Stimulated activated CD4-positive, alpha-beta T cell treated with anti-CD3 and anti-CD28 coated beads, TNF-alpha, amount 100 ng/mL, for 48 hours (primary cell): Measurements from ENCODE around the gene SGMS1.

Experiments
- DNase-seq, 3 donors: peaks; one replicate each; pipeline ENCODE4 v3.0.0-alpha.2; 2020; ENCODE audit warnings: low read depth in 3 of 3

The SGMS1 gene

GRCh38 chr10:50335397-50335796 lies 288.4 kb downstream of the SGMS1 start:
- no peak for DNase-seq

DNA sequence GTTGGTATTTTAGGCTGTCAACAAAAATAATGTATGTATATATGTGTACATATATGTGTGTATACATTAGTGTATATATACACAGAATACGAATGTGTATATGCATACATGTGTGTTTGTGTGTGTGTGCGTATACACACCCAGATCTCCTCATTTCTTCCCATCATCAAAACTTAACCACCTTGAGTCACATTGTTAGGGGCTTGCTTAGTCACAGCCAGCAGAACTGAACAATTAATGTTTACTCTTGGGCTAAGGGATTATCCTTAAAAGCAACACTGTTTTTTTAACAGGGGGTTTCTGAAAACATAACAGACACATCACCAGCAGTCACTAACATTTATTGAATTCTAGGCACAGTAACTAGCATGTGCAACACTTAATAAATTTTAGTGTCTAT lies 289.5 kb downstream of the SGMS1 start:
- DNase-seq = no peak

DNA sequence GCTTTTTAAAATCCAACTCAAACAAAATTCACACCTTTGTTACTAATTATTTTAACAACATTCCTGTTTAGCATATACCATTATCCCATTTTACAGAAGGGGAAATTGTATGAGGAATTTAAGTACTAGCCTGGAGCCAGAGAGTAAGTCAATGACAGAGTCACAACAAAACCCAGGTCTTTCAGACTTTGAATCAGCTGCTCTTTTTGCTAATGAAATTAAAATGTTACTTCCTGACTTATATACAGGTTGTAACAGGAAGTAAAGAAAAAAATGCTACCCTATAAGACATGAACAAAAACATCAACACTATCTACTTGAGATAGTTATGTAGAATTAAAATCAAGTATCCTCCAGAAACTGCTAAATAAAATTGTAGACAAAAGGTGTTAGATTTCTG lies 289.9 kb downstream of the SGMS1 start:
- no peak for DNase-seq

- no peak for DNase-seq
Measured at GRCh38 chr10:50332108-50332842, 291.5 kb downstream of the SGMS1 start.

DNA sequence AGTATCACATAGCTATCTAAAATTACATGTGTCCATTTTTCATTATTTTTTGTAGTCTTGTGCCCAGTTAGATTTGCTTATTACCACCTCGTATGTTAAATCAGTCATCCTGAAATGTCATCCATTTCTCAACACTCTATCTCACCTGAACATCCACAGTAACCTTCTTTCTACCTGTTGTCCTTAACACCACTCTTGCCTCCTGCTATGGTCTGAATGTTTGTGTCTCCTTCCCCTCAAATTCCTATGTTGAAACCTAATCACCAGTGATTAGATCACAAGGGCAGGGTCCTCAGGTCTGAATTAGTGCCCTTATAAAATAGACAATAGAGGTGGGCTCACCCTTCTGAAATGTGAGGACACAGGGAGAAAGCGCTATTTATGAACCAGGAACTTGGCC lies 292.3 kb downstream of the SGMS1 start:
- DNase-seq = no peak

- no peak for DNase-seq
Measured at GRCh38 chr10:50326757-50327701, 296.7 kb downstream of the SGMS1 start.

DNA sequence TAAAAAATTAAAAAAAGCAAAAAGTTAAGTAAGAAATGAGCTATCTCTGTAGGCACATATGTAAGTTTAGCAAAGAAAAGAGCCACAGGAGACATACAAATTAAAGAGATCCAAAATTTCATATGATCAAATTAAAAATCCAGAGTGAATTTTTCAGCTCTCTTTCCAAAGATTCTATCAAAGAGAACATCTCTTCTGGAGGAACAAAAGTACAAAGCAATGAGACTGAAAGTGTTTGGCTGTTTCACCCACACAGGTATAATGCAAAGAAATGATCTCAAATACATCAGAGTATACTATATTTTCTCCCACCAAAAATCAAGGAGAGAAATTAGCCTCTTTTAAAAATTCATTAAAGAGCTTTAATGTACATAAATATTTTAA lies 297.6 kb downstream of the SGMS1 start:
- no peak for DNase-seq

DNA sequence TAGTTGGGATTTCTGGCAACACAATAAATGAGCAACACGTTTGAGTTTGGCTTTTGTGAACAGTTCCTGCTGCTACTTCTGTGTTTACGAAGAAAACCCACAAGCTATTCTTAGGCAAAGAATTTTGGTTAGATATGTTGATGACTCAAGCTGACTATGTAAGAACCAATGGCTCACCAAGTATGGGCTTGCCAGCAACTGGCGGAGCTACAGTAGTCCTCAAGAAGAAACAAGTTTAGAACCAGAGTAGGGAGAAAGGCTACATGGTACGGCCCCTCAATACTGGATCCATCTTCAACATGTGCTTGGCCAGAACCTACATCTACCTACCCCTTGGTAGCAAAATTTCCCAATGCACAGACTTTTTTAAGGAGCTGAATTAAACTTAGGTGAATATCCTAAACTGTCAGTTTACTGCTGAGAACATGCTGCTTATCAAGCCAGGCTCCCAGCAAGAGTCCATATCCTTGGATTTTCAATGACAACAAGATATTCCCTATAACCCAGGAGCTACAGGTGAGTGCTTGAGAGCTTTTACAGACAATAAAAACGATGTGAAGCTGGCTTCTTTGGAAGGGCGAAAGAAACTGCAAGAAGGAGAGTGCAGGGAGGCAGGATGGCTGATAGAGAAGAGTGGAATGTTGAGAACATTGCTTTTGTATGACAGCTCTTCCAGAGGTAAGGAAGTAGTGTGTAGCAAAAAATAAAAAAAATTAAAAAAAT lies 298.1 kb downstream of the SGMS1 start:
- DNase-seq = no peak

DNA sequence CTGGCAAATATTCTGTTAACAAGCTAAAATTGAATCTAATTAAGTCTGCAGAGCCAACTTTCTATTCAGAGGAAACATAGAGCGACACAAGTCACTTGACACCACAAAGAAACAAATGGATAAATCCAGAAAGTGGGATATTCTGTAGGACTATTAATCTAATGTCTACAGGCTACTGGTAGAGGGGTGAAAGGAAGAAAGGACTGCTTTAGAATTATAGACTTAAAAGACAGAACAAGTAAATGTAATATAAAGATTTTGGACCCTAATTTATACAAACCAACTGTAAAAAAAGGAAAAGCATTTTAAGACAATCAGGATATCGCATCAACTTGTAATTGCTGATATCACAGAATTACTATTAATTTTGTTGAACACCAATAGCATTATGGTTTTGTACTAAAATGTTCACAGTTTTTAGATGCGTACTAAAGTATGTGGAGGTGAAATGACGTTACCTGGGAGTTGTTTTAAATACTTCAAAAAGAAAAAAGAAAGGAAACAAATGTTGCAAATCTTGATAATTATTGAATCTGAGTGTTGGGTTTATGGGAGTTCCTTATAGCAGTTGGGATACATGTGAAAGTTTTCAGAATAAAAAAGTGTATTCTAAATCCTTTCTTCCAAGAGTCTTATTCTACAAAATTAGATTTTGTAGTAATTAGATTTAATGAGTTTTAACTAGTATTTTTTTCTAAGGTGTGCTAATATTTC lies 298.9 kb downstream of the SGMS1 start:
- DNase-seq = no peak

DNA sequence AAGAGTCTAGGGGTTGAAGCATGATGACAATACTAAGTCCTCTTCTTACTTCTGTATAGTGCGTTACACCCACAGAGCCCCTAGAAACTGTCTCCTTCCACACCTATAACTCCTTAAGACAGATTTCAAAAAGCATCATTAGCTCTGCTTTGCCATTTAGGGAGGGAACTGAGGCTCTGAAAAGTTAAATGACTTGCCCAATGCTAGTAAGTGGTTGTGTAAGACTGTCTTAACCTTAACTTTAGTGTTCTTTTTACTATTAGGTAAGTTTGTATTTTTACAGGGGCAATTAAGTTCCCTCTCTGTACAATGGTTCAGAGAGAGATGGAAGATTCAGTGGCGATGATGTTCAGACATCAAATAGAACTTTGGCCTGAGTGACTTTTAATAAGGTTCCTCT lies 299.7 kb downstream of the SGMS1 start:
- DNase-seq = no peak

DNA sequence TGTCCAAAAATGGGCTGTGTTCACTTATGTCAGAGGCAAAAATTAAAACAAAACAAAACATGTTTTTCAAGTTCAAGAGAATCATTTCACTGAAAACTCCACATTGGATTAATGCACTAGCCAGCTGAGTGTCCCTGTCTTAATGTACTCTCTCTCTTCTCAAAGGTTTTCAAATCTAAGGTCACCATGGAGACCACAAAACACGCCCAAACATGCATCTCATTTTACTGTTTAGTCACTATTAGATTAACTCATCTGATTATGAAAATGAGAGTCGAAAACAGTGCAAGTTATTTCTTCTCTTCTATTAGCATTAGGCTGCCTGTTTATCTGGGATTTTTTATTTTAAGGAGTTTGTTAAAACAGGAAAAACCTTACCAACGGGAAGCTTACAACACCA lies 301.7 kb downstream of the SGMS1 start:
- DNase-seq = no peak

- no peak for DNase-seq
Measured at GRCh38 chr10:50318129-50318528, 305.6 kb downstream of the SGMS1 start.

- no peak for DNase-seq
Measured at GRCh38 chr10:50316695-50317648, 306.8 kb downstream of the SGMS1 start.

DNA sequence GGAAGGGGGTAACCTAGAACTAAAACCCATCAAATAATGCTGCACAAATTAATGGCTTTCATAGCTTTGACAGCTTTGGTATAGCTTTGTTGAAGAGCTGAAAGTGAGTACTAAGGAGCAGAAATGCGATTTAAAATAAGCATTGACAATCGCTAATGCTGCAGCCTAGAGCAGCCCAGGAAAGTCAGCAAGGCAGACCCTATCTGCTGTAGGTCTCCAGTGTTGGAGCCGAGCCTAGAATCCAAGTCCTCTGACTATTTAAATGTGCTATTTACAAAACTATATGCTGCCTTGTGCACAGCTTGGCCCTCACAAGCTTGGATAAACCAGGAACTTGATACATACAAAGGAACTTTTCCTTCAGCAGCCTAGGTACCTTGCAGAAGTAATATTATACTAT lies 307.6 kb downstream of the SGMS1 start:
- no peak for DNase-seq

DNA sequence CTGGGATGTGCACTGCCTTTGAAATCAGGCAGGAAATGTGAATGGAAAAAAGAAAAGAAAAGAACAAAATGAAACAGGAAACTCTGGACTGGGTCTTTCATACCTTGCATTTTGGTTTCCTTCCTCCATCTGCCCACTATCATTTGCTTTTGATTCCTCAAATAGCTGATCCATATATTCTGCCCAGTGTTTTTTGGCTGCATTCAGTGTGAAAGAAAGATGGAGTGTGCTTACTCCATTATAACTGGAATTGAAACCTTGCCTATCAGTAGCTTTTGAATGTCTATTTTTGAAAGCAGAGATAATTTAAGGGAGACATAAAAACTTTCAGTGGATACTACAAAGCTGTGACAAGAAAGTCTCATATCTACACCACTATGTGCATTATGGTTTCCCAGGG lies 308.3 kb downstream of the SGMS1 start:
- DNase-seq = no peak

- DNase-seq = no peak
Measured at GRCh38 chr10:50314169-50315071, 309.3 kb downstream of the SGMS1 start.

- no peak for DNase-seq
Measured at GRCh38 chr10:50312464-50313437, 311.0 kb downstream of the SGMS1 start.

DNA sequence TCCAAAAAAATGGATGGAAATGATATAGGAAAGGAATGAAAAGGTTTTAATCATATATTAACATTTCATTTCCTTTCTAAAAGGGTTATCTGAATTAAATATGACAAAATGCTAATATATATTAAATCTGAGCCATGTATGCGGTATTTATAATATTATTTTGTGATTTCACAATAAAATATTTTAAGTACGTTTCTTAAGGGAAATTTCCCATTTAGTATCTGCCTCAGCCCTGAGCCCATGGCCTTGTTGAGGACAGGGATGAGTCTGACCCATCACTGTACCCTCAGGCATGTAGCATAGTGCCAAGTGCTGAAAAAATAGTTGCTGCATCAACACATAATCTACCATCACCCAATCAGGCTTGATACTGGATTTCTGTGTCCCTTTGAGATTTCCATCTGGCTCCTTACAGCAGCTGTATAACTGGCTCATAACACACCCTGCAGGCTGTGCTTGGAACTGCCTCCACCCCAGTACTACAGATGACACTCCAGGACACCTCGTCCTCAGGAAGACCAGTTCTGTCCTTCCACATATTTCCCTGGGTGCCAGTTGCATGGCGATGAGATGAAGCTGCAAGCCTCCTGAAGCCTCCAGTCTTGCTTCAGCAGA lies 313.1 kb downstream of the SGMS1 start:
- peak in 1 of 3 donors; percentile 13 for DNase-seq
